MCF 10A (cell line): ENCODE measurements around the gene RAB11FIP2. TPM values are rescaled to one million over a fixed set of nuclear protein-coding genes. Genes with fewer than 3 reads are reported as not detected.

Experiments
- BruUV-seq: library from RNA; stranded (reverse); fragments of 400-500 nt; replicated peaks from 2 replicates; lab custom pipeline; 2021; lab: Mats Ljungman, UMichigan
- CTCF ChIA-PET: fragments of 300-600 bp; sonication (Branson Sonifier 250); formaldehyde crosslinking; extraction: SDS; loops from one replicate; lab custom pipeline; 2021; ENCODE audit warnings: antibody characterized with exemption, inconsistent platforms; lab: Yijun Ruan, JAX
- POLR2A ChIA-PET: fragments of 300-600, 350-650 bp; sonication (Branson Sonifier 250); formaldehyde crosslinking; extraction: SDS; loops from one replicate; lab custom pipeline; 2020; ENCODE audit warnings: antibody characterized with exemption, inconsistent platforms; lab: Yijun Ruan, JAX
- DNase-seq: peaks from one replicate; pipeline ENCODE4 v3.0.0-alpha.2; 2018; ENCODE audit not compliant: unreplicated experiment
- H3K27ac Mint-ChIP-seq: one replicate; pipeline ENCODE4 v1.8.0; 2022; ENCODE audit warnings: mild to moderate bottlenecking, low read depth, mixed read lengths; ENCODE audit not compliant: unreplicated experiment
- H3K27me3 Mint-ChIP-seq: one replicate; pipeline ENCODE4 v1.8.0; 2022; ENCODE audit warnings: mixed read lengths; ENCODE audit not compliant: insufficient read depth, unreplicated experiment
- H3K36me3 Mint-ChIP-seq: one replicate; pipeline ENCODE4 v1.8.0; 2022; ENCODE audit warnings: mild to moderate bottlenecking, moderate library complexity, mixed read lengths; ENCODE audit not compliant: insufficient read depth, unreplicated experiment
- H3K4me1 Mint-ChIP-seq: one replicate; pipeline ENCODE4 v1.8.0; 2022; ENCODE audit warnings: mixed read lengths; ENCODE audit not compliant: insufficient read depth, unreplicated experiment
- H3K4me3 Mint-ChIP-seq: one replicate; pipeline ENCODE4 v1.8.0; 2022; ENCODE audit warnings: mild to moderate bottlenecking, moderate library complexity, mixed read lengths; ENCODE audit not compliant: unreplicated experiment
- H3K9me3 Mint-ChIP-seq: one replicate; pipeline ENCODE4 v1.8.0; 2022; ENCODE audit warnings: mixed read lengths; ENCODE audit not compliant: unreplicated experiment
- CTCF ChIP-seq: fragments of 200-600 bp; IDR thresholded peaks from one replicate; pipeline ENCODE4 v1.8.0; 2022; ENCODE audit warnings: antibody characterized with exemption, mild to moderate bottlenecking; ENCODE audit not compliant: unreplicated experiment
- intact Hi-C: fragments of 100-400 bp; cut with micrococcal nuclease; formaldehyde crosslinking; loops from 2 replicates; pipeline ENCODE4 v1.14.1; 2022
- total RNA-seq: library from RNA; stranded (reverse); gene quantifications from 2 replicates; pipeline ENCODE4 v1.2.3, GENCODE V29; 2022

The RAB11FIP2 gene
- total RNA-seq, 1 experiment from 2014 or later: 23.9 TPM

GRCh38 chr10:118026936-118027335 lies 19.8 kb downstream of the RAB11FIP2 start:
- Mint-ChIP-seq H3K27ac (no peak overlapping the region), H3K4me3 (no peak overlapping the region), H3K4me1 (peaks cover 8% of the 10 kb centered on the region), H3K27me3 (no peaks in the 10 kb centered on the region), H3K36me3 (peaks cover 1% of the 10 kb centered on the region), H3K9me3 (no peaks in the 10 kb centered on the region)
- ChIA-PET CTCF (interaction anchor here (1.1 kb wide), 1 partner anchor 27 kb away, joined by 3 read pairs; no protein-coding TSS in a partner anchor), POLR2A (no interaction called here)
- TF ChIP-seq CTCF: no peak
- DNase-seq: no peak
- intact Hi-C loops: no loop called here
- BruUV-seq: no TSS peak

GRCh38 chr10:118020365-118020764 lies 26.4 kb downstream of the RAB11FIP2 start:
- Mint-ChIP-seq H3K9me3 (no peaks in the 10 kb centered on the region), H3K4me1 (no peaks in the 10 kb centered on the region), H3K27ac (no peak overlapping the region), H3K4me3 (no peak overlapping the region), H3K27me3 (no peaks in the 10 kb centered on the region), H3K36me3 (peaks cover 5% of the 10 kb centered on the region)
- no peak for DNase-seq
- ChIA-PET POLR2A (no interaction called here), CTCF (no interaction called here)
- no TSS peak for BruUV-seq
- TF ChIP-seq CTCF: no peak
- intact Hi-C loops: no loop called here

- ChIA-PET POLR2A (no interaction called here), CTCF (interaction anchor here (0.9 kb wide), 1 partner anchor 17 kb away, joined by 3 read pairs; no protein-coding TSS in a partner anchor)
- H3K4me1 Mint-ChIP-seq: no peaks in the 10 kb centered on the region
- no peaks in the 10 kb centered on the region for H3K9me3 Mint-ChIP-seq
- intact Hi-C loops: no loop called here
- BruUV-seq: no TSS peak
- H3K36me3 Mint-ChIP-seq: peaks cover 25% of the 10 kb centered on the region
- no peak for DNase-seq
- no peak overlapping the region for H3K4me3 Mint-ChIP-seq
- TF ChIP-seq CTCF: no peak
- no peaks in the 10 kb centered on the region for H3K27me3 Mint-ChIP-seq
- H3K27ac Mint-ChIP-seq: no peak overlapping the region
Observed at GRCh38 chr10:118017850-118018249, 28.9 kb downstream of the RAB11FIP2 start.

GRCh38 chr10:118017071-118017740 lies 29.5 kb downstream of the RAB11FIP2 start:
- H3K4me3 Mint-ChIP-seq: no peak overlapping the region
- BruUV-seq: no TSS peak
- TF ChIP-seq CTCF: no peak
- POLR2A ChIA-PET: no interaction called here
- H3K4me1 Mint-ChIP-seq: no peaks in the 10 kb centered on the region
- H3K36me3 Mint-ChIP-seq: peaks cover 25% of the 10 kb centered on the region
- H3K27ac Mint-ChIP-seq: peak overlapping the region; percentile 10
- intact Hi-C loops: no loop called here
- no peak for DNase-seq
- H3K9me3 Mint-ChIP-seq: no peaks in the 10 kb centered on the region
- no peaks in the 10 kb centered on the region for H3K27me3 Mint-ChIP-seq
- CTCF ChIA-PET: interaction anchor here (0.9 kb wide), 1 partner anchor 18 kb away, joined by 3 read pairs; no protein-coding TSS in a partner anchor
